HG02884 (cell line): ENCODE measurements around the gene LDLRAD3.
A peak's percentile ranks its signal among the peaks of the same experiment; 100 is the strongest.

Experiments used
- ATAC-seq: cut with Tn5 transposase; IDR thresholded peaks from one replicate; pipeline ENCODE4 v1.9.1; 2021; ENCODE audit warnings: mild to moderate bottlenecking, moderate library complexity; ENCODE audit not compliant: unreplicated experiment

LDLRAD3 gene

DNA sequence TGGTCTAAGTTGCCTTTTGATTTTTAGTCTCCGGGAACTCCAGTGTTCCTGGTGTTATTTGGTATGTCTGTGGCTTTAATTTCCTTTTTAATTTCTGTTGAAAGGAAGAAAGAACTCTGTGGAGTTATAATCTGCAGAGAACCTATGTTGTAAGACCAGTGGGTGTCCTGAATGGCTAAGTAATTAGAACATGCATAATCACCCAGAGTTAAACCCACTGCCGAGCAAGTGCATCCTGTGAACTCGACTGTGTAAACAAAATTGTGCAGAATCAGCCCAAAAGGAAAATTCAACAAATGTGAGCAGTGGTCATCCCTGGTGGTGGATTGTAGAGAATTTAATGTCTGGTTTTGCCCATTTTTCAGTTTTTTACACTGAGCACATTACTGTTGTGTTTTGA lies 182.8 kb downstream of the LDLRAD3 start:
- ATAC-seq: no peak

DNA sequence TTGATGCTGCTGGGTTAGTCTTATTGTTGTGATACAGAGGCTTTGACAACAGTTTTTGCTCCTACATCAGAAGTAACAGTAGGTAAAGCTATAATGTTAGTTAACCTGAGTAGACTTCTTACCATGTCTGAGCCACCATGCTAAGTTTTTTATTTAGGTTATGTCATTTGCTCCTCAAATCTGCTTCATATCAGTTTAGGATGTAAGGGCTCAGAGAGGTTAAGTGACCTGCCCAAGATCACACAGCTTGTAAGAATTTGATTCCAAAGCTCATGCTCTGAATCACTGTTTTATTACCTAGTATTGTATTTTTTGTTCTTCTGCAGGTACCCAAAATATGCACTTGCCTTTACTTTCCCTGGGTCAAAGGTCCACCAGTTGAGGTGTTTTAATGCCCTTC lies 183.7 kb downstream of the LDLRAD3 start:
- no peak for ATAC-seq

DNA sequence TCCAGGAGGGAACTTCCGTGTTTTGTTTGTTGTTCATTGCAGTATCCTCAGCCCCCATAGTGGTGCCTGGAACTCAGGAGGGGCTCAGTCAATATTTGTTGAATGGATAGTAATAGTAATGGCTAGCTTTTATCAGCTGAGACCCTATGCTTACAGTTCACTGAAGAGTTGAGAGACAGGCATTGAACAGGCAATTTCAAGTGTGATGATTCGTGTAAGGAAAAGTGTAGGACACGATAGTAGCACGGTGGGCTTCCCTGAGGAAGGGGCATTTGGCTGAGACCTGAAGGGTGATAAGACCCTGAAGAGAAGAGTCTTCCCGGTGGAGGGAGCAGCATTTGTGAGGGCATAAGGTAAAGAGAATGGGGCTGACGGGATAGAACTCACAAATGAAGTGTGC lies 186.1 kb downstream of the LDLRAD3 start:
- no peak for ATAC-seq

- ATAC-seq: no peak
These were observed 186.5 kb downstream of the LDLRAD3 start for GRCh38 chr11:36130401-36130800.

DNA sequence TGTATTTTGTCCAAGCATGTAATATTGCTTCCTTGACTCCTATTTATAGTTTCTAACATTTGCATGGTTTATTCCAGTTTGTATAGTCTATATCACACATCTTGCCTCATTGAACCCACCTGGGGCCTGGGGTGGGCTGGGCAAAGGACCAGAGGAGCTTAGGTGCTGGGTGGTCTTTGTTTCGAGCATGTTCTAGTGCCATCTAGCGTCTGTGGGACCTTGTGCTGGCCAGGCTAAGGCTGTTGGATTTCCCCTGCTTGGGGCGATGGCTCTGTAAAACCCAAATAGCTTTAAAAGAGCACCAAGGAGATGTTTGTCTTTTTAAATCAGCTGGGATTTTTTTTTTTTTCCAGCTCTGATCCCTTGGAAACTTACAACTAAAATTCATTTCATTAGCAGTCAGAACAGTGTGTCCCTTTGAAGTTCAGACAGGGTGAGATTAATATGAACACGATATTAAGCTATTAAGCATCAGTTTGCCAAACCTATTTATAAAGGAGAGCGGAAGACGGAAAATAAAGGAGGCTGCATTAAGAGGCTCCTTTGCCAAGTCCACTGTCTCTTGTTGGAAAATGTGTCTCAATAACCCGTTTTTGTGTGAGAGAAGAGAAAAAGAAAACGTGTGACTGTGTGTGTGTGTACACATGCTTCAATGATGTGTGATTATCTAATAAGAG lies 188.0 kb downstream of the LDLRAD3 start:
- ATAC-seq: no peak

- no peak for ATAC-seq
These were observed 189.1 kb downstream of the LDLRAD3 start for GRCh38 chr11:36132940-36133339.

DNA sequence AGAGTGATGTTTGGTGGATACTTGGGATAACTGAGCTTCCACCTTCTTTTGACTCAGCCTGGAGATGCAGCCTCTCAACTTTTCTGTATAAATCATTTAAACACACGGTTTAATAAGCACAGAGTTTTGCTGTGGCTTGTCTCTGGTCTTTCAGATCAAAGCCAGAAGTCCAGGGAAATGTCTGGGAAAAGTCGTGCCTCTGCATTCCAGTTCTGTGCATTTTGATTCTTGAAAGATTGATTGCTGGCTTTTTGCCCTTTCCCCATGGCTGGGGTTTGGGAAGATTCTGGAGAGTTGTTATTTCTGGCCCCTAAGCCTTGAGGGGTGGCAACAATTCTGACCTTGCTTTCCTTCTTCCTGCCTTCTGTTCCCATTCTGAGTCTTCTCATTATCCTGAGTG lies 191.2 kb downstream of the LDLRAD3 start:
- ATAC-seq: no peak

DNA sequence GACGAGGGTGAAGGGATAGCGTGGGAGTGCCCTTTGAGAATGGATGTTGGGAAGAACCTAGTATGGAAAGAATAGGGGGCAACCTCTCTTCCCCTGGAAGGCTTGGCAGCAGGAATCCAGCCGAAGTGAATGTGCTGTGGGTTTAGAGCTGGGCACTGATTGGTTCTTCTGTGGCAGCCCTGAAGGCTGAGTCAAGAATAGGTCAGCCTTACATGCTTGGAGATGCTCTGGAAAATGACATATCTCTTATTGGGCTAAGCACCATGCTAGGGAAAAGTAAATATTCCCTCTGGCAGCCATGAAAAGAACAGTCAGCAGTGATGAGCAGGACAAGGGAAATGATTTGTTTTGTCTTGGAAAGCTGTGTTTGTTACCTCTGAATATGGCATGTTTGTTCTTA lies 195.9 kb downstream of the LDLRAD3 start:
- ATAC-seq: no peak

DNA sequence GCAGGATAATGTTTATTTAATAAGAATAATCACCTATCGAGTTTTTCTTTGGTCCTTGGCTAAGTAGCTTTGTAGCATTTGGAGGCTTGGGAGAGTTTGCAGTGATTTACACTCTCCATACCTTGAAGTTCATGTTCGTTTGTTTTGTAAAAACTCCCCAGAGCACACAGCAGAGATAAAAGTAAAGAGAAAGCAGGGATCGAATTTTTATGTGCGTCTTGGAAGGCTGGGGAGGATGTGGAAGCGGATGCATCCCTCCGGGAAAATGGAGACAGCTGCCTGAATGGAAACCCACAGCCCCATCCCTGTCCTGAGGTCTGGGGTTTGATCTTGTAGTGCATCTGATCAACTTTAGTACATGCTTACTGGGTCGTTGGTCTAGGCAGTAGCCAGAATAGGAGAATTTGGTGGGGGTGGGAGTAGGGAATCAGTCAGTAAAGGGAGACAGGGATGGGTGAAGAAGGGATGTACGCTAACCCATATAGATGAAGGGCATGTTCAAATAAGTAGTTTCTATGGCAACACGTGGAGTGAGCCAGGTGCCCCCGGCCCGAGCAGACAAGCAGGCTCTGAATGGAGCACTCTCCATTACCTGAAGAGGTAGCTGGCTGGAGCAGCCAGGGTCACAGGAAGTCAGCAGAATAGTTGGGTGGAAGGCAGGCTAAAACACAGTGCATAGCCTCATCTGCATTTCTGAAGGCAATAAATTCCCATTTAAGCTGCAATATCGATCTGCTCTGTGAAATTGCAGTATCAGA lies 197.5 kb downstream of the LDLRAD3 start:
- ATAC-seq: no peak

- no peak for ATAC-seq
These were observed 198.1 kb downstream of the LDLRAD3 start for GRCh38 chr11:36141956-36142355.

- no peak for ATAC-seq
These were observed 198.6 kb downstream of the LDLRAD3 start for GRCh38 chr11:36142439-36142838.

DNA sequence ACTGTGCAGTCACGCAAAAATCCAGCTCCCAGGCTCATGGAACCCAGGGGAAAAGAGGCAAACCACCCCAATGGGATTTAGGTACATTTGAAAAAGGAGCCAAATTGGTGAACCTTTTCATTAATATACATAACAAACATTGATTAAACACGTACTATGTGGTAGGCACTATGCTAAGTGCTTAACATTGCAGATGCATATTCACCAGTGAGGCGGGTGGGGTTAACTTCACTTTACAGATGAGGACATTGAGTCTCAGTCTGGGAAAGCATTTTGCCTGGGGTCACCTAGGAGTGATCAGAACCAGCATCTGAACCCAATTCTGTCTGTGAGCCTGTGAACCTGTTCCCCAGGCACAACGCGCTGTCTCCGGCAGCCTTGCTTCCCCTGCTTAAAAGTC lies 199.0 kb downstream of the LDLRAD3 start:
- ATAC-seq: no peak

GRCh38 chr11:36146437-36146836 lies 202.6 kb downstream of the LDLRAD3 start:
- ATAC-seq: no peak

GRCh38 chr11:36147491-36147890 lies 203.6 kb downstream of the LDLRAD3 start:
- no peak for ATAC-seq

GRCh38 chr11:36148701-36149100 lies 204.8 kb downstream of the LDLRAD3 start:
- ATAC-seq: no peak

- peak; percentile 91 for ATAC-seq
These were observed 205.8 kb downstream of the LDLRAD3 start for GRCh38 chr11:36149538-36150242.

GRCh38 chr11:36150986-36151385 lies 207.1 kb downstream of the LDLRAD3 start:
- ATAC-seq: no peak

DNA sequence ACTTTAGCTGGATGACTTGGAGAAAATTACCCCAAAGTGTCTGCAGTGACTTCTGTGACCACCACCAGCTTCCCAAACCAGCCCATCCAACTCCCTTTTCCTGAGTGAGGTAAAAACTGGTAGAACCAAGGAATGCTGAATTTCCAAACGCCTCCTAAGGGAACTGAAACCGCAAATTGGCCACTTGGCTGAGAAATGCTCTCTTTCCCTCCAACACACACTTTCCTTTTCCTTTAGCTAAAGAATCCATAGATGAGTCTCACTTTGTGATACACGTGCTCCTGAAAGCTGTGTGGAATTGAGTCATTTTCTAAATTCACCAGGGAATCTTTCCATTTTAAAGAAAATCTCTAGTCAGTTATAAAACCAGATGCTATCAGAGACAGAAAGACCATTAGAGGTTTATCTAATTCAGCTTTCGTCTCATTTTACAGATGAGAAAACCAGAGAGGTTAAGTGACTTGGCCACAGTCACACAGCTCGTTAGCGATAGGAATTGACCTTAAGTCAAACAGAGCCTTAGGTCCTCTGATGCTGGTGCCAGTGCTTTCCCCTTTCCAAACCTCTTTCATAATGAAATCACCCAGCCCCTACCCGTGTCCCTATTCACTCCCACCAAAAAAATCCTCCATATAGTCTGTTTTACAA lies 208.2 kb downstream of the LDLRAD3 start:
- ATAC-seq: no peak

- ATAC-seq: no peak
These were observed 209.7 kb downstream of the LDLRAD3 start for GRCh38 chr11:36153551-36153950.

- ATAC-seq: no peak
These were observed 211.3 kb downstream of the LDLRAD3 start for GRCh38 chr11:36155124-36155561.

- no peak for ATAC-seq
These were observed 211.9 kb downstream of the LDLRAD3 start for GRCh38 chr11:36155770-36156160.
